GM12878 (cell line): ENCODE measurements around the gene PIGQ. TPM values are rescaled to one million over a fixed set of nuclear protein-coding genes. Genes with fewer than 3 reads are reported as not detected.
A peak's percentile ranks its signal among the peaks of the same experiment; 100 is the strongest.

Experiments used
- ATAC-seq: fragments of 200-7000 bp; cut with Tn5 transposase; 3 replicates; pipeline ENCODE4 v1.9.1; 2020; ENCODE audit warnings: mild to moderate bottlenecking, moderate library complexity
- BruUV-seq: library from RNA; stranded (reverse); fragments of 400-500 nt; replicated peaks from 2 replicates; lab custom pipeline; 2021; lab: Mats Ljungman, UMichigan
- CTCF ChIA-PET: fragments of 300-600 bp; sonication (Branson Sonifier 250); formaldehyde crosslinking; extraction: SDS; loops from one replicate; lab custom pipeline; 2021; ENCODE audit warnings: inconsistent platforms; lab: Yijun Ruan, JAX
- POLR2A ChIA-PET: fragments of 350-600 bp; formaldehyde crosslinking; extraction: SDS; loops from one replicate; lab custom pipeline; 2021; ENCODE audit warnings: inconsistent platforms; lab: Charles Lee
- RAD21 ChIA-PET: fragments of 300-600 bp; sonication (Branson Sonifier 250); formaldehyde crosslinking; loops from one replicate; lab custom pipeline; 2023; ENCODE audit warnings: antibody characterized with exemption; ENCODE audit not compliant: unreplicated experiment; lab: Charles Lee
- SMC1A ChIA-PET: fragments of 300-600 bp; sonication (Branson Sonifier 250); formaldehyde crosslinking; loops from one replicate; lab custom pipeline; 2023; ENCODE audit not compliant: unreplicated experiment, uncharacterized antibody; lab: Charles Lee
- DNase-seq: peaks from one replicate; pipeline ENCODE4 v3.0.0-alpha.2; 2011; ENCODE audit warnings: low read depth, low spot score
- FAIRE-seq: peaks from 3 replicates; lab custom pipeline; 2011; peaks lifted over from hg19 to GRCh38; lab: Jason Lieb, UNC
- H2AFZ ChIP-seq: 2 replicates; pipeline ENCODE4 v1.6.0; 2011; ENCODE audit warnings: low read depth, low read length, control low read depth; ENCODE audit not compliant: control insufficient read depth
- H3K27ac ChIP-seq: 2 replicates; pipeline ENCODE4 v1.5.1; 2011; ENCODE audit warnings: control low read depth; ENCODE audit not compliant: control insufficient read depth, insufficient read depth
- H3K27me3 ChIP-seq, 2 experiments: replicated peaks in 1 of 2; 2 replicates each; pipeline versions ENCODE4 v1.6.0 to v1.6.1; 2011; ENCODE audit warnings: low read length in 1 of 2; ENCODE audit not compliant: control insufficient read depth in 2 of 2, insufficient read depth in 2 of 2
- H3K36me3 ChIP-seq, 2 experiments: 2 replicates each; pipeline ENCODE4 v1.5.1; 2011; ENCODE audit warnings: low read length in 1 of 2; ENCODE audit not compliant: control insufficient read depth in 2 of 2, insufficient read depth in 2 of 2
- H3K4me1 ChIP-seq: 2 replicates; pipeline ENCODE4 v1.6.1; 2011; ENCODE audit warnings: mild to moderate bottlenecking, low read length, moderate library complexity, mixed read lengths; ENCODE audit not compliant: control insufficient read depth, insufficient read depth
- H3K4me2 ChIP-seq: 2 replicates; pipeline ENCODE4 v1.6.0; 2011; ENCODE audit warnings: control low read depth; ENCODE audit not compliant: control insufficient read depth, insufficient read depth
- H3K4me3 ChIP-seq: fragments of 200-600 bp; sonication (generic); 2 replicates; pipeline ENCODE4 v1.5.1; 2016
- H3K79me2 ChIP-seq: 2 replicates; pipeline ENCODE4 v1.6.0; 2011; ENCODE audit warnings: low read length; ENCODE audit not compliant: control insufficient read depth, insufficient read depth
- H3K9ac ChIP-seq: 2 replicates; pipeline ENCODE4 v1.8.0; 2011; ENCODE audit warnings: low read length, control low read depth, mixed read lengths; ENCODE audit not compliant: control insufficient read depth, insufficient read depth
- H3K9me3 ChIP-seq: replicated peaks from 3 replicates; pipeline ENCODE4 v1.5.1; 2011; ENCODE audit warnings: mild to moderate bottlenecking, low read length; ENCODE audit not compliant: control insufficient read depth, insufficient read depth
- H4K20me1 ChIP-seq: 2 replicates; pipeline ENCODE4 v1.6.0; 2011; ENCODE audit not compliant: control insufficient read depth, insufficient read depth
- BHLHE40 ChIP-seq, 2 experiments: fragments of 450-650 bp in 1 of 2; IDR thresholded peaks; 2 replicates each; pipeline ENCODE4 v1.6.1; 2011 to 2017; ENCODE audit warnings: low read depth in 2 of 2, borderline replicate concordance in 1 of 2, improper control_type of control experiment in 1 of 2, low read length in 1 of 2, mild to moderate bottlenecking in 1 of 2
- CHD2 ChIP-seq: IDR thresholded peaks from 2 replicates; pipeline ENCODE4 v1.6.1; 2011; ENCODE audit warnings: low read depth, low read length, improper control_type of control experiment, borderline replicate concordance
- CREB1 ChIP-seq: IDR thresholded peaks from 2 replicates; pipeline ENCODE4 v1.6.1; 2012; ENCODE audit warnings: low read depth, mild to moderate bottlenecking, inconsistent platforms
- ESRRA ChIP-seq: IDR thresholded peaks from 2 replicates; pipeline ENCODE4 v1.6.1; 2012; ENCODE audit warnings: mild to moderate bottlenecking, low read length, improper control_type of control experiment
- JUND ChIP-seq: IDR thresholded peaks from 2 replicates; pipeline ENCODE4 v1.6.1; 2012; ENCODE audit warnings: low read depth, mild to moderate bottlenecking, low read length, improper control_type of control experiment, moderate library complexity
- MTA3 ChIP-seq: IDR thresholded peaks from 2 replicates; pipeline ENCODE4 v1.6.1; 2012; ENCODE audit warnings: low read length, inconsistent platforms, borderline replicate concordance
- NFXL1 ChIP-seq: fragments of 450-650 bp; IDR thresholded peaks from 2 replicates; pipeline ENCODE4 v1.6.1; 2017; ENCODE audit warnings: antibody characterized with exemption, mild to moderate bottlenecking, borderline replicate concordance
- NR2C2 ChIP-seq: IDR thresholded peaks from 2 replicates; pipeline ENCODE4 v1.6.1; 2011; ENCODE audit warnings: borderline replicate concordance, low read depth; ENCODE audit not compliant: control insufficient read depth, insufficient read length
- SRF ChIP-seq, 2 experiments: IDR thresholded peaks; 2 replicates each; pipeline ENCODE4 v1.6.1; 2011; ENCODE audit warnings: low read depth in 2 of 2, low read length in 2 of 2, mild to moderate bottlenecking in 1 of 2, moderate library complexity in 1 of 2
- TCF3 ChIP-seq: IDR thresholded peaks from 2 replicates; pipeline ENCODE4 v1.6.1; 2012; ENCODE audit warnings: low read depth, mild to moderate bottlenecking, low read length, borderline replicate concordance; ENCODE audit not compliant: insufficient read depth
- YY1 ChIP-seq: IDR thresholded peaks from 2 replicates; pipeline ENCODE4 v1.6.1; 2011; ENCODE audit warnings: low read depth, mild to moderate bottlenecking, low read length
- ZBED1 ChIP-seq: IDR thresholded peaks from 2 replicates; pipeline ENCODE4 v1.6.1; 2016; ENCODE audit warnings: borderline replicate concordance
- ZSCAN29 ChIP-seq: fragments of 450-650 bp; IDR thresholded peaks from 2 replicates; pipeline ENCODE4 v1.6.1; 2017; ENCODE audit warnings: mild to moderate bottlenecking, moderate library complexity
- WGBS: methylation state at CpG from one replicate; pipeline ENCODE4 v1.1.6; 2016; ENCODE audit warnings: low lambda C conversion rate; ENCODE audit not compliant: insufficient replicate concordance, insufficient coverage; ENCODE audit errors: missing lambda C conversion rate; 5-methylcytosine and 5-hydroxymethylcytosine counted together
- in situ Hi-C: fragments of 300-500 bp; cut with MboI; formaldehyde crosslinking; loops from 9 replicates; pipeline ENCODE4 v1.14.3; 2018; ENCODE audit warnings: mixed read lengths
- intact Hi-C: fragments of 100-400 bp; cut with micrococcal nuclease; formaldehyde crosslinking; loops from one replicate; pipeline ENCODE4 v1.14.2; 2022; ENCODE audit not compliant: unreplicated experiment
- polyA plus RNA-seq, 11 experiments: library from polyadenylated mRNA; depleted of rRNA in 4 of 11; unstranded in 6 of 11; stranded (reverse) in 5 of 11; fragments of >200 nt; fragmentation: Nextera tagmentation in 4 of 11; fragmentation: Illumina TruSeq in 1 of 11; extraction: Ambion mirVana in 4 of 11; extraction: Trizol in 1 of 11; gene quantifications; 1 replicate in 1 of 11; 2 replicates in 10 of 11; pipeline versions ENCODE4 v1.2.1 to v1.2.3, GENCODE V29; 2011 to 2016; ENCODE audit warnings: inconsistent platforms in 2 of 11, missing spikeins in 2 of 11, low read depth in 1 of 11
- total RNA-seq, 4 experiments: library from RNA; depleted of rRNA in 3 of 4; stranded (reverse); fragments of >200 nt in 3 of 4; fragmentation: Illumina TruSeq in 1 of 4; extraction: Trizol in 1 of 4; gene quantifications; 2 replicates each; pipeline versions ENCODE4 v1.2.1 to v1.2.3, GENCODE V29; 2013 to 2021
- TF ChIP-seq, protein P1 (sequence below): IDR thresholded peaks from 2 replicates; pipeline ENCODE4 v1.6.1; 2011; ENCODE audit warnings: borderline replicate concordance, low read depth, mild to moderate bottlenecking, moderate library complexity, mixed read lengths, low read length; ENCODE audit not compliant: insufficient read depth; ENCODE audit errors: extremely low read length
- TF ChIP-seq, protein P2 (sequence below): fragments of 450-650 bp; IDR thresholded peaks from 2 replicates; pipeline ENCODE4 v1.6.1; 2017; ENCODE audit warnings: mild to moderate bottlenecking, moderate library complexity

Gene PIGQ
- total and polyA plus RNA-seq, 10 of the 15 experiments (the other 5 are each of a cell fraction or from before 2014, with no cell fraction given) = 1.8 to 31.3 (median 17.5) TPM; not detected in 1

DNA sequence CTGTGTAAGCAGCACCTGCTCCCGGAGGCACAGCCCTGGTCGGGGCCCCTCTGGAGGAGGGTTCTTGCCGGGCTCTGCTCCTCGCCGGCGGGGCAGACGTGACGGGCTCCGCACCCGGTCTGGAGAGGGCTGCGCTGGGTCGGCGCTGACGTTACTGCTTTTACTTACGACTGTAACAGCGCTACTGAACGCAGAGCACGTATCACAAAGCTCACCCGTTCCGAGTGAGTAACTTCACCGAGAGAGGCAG lies 18.8 kb downstream of the PIGQ start (continued):
- TF ChIP-seq TCF3 (0 out of 2 replicates have a peak, but pooled peaks have one; percentile 4), CREB1 (0 out of 2 replicates have a peak, but pooled peaks have one; percentile 47), CHD2 (no peak), ESRRA (no peak), JUND (no peak)
- TF ChIP-seq, protein P1, sequence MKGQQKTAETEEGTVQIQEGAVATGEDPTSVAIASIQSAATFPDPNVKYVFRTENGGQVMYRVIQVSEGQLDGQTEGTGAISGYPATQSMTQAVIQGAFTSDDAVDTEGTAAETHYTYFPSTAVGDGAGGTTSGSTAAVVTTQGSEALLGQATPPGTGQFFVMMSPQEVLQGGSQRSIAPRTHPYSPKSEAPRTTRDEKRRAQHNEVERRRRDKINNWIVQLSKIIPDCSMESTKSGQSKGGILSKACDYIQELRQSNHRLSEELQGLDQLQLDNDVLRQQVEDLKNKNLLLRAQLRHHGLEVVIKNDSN = no peak

DNA sequence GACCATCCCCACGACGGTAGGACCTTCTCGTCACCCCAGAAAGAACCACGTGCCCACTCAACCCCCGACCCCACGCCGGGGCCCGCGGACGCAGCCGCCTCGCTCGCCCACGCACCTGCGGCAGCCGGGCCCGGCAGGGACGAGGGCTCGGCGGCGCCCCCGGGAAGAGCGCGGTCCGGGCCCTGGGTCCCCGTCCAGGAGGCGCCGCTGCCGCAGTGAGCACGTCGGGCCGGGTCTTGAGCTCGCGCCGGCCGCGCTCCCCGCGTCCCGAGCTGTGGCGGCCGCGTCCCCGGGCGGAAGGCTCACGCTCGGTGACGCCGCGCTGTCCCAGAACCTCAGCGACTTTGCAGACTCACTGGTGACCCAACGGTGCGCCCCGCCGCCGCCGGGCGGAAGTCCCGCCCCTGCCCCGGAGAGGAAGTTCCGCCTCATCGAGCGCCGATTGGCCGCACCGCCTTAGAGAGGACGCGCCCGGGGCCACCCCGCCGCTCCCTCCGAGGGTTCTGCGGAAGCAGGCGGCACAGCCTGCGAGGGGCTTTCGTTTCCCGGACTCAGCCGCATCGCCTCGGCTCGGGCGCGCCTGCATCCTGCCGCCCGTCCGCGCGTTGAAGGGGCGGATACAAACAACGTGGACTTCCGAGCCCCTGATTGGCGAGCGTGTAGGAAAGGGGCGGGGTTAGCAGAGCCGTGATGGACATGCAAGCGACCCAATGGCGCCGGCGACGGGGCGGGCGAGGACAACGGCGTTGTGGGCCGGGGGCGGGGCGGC lies 19.3 kb downstream of the PIGQ start:
- Histone ChIP-seq H3K4me1 (peaks cover 15% of the 10 kb centered on the region), H2AFZ (peak overlapping the region; percentile 87), H3K27ac (peak overlapping the region; percentile 85), H3K79me2 (peaks cover 28% of the 10 kb centered on the region), H3K9me3 (no peaks in the 10 kb centered on the region), H3K36me3 (no peaks in the 10 kb centered on the region), H4K20me1 (no peaks in the 10 kb centered on the region), H3K9ac (peak overlapping the region; percentile 81), H3K27me3 (no peaks in the 10 kb centered on the region), H3K4me2 (peak overlapping the region; percentile 90), H3K4me3 (peak overlapping the region; percentile 94)
- ChIA-PET CTCF (interaction anchor here (1.8 kb wide), 1 partner anchor 10 kb away, joined by 5 read pairs; no protein-coding TSS in a partner anchor), SMC1A (no interaction called here), POLR2A (interaction anchor here (0.7 to 2.5 kb wide), 6 partner anchors 18 to 492 kb away, joined by 3 to 7 read pairs (median 4); partner anchors contain the start of genes METTL26 and NHLRC4), RAD21 (no interaction called here)
- ATAC-seq (peak; percentile 87), FAIRE-seq (peak; percentile 86), DNase-seq (peak; percentile 75)
- no TSS peak for BruUV-seq
- in situ Hi-C loops (no loop called here), intact Hi-C loops (loop anchor here (1.0 kb wide), 1 partner anchor 47 kb away; the partner anchor contains the start of gene METTL26)
- WGBS = under 1% methylated on average over 104 of the region's 107 CpGs
- TF ChIP-seq SRF (IDR thresholded peaks at IDR 0.05; ENCODE audit: low read depth in 2 of 2, low read length in 2 of 2) (peak; percentile 73 to 85), YY1 (peak; percentile 48; the same call in 1 of the 2 replicates), NR2C2 (no peak), BHLHE40 (IDR thresholded peaks at IDR 0.05; ENCODE audit: borderline replicate concordance in 1 of 2, low read depth in 2 of 2, low read length in 1 of 2) (peak; percentile 17 to 72; a peak in 2 of 4 replicates), NFXL1 (0 out of 2 replicates have a peak, but pooled peaks have one; percentile 59), ZSCAN29 (no peak), MTA3 (no peak), ZBED1 (no peak)
- TF ChIP-seq, protein P2, sequence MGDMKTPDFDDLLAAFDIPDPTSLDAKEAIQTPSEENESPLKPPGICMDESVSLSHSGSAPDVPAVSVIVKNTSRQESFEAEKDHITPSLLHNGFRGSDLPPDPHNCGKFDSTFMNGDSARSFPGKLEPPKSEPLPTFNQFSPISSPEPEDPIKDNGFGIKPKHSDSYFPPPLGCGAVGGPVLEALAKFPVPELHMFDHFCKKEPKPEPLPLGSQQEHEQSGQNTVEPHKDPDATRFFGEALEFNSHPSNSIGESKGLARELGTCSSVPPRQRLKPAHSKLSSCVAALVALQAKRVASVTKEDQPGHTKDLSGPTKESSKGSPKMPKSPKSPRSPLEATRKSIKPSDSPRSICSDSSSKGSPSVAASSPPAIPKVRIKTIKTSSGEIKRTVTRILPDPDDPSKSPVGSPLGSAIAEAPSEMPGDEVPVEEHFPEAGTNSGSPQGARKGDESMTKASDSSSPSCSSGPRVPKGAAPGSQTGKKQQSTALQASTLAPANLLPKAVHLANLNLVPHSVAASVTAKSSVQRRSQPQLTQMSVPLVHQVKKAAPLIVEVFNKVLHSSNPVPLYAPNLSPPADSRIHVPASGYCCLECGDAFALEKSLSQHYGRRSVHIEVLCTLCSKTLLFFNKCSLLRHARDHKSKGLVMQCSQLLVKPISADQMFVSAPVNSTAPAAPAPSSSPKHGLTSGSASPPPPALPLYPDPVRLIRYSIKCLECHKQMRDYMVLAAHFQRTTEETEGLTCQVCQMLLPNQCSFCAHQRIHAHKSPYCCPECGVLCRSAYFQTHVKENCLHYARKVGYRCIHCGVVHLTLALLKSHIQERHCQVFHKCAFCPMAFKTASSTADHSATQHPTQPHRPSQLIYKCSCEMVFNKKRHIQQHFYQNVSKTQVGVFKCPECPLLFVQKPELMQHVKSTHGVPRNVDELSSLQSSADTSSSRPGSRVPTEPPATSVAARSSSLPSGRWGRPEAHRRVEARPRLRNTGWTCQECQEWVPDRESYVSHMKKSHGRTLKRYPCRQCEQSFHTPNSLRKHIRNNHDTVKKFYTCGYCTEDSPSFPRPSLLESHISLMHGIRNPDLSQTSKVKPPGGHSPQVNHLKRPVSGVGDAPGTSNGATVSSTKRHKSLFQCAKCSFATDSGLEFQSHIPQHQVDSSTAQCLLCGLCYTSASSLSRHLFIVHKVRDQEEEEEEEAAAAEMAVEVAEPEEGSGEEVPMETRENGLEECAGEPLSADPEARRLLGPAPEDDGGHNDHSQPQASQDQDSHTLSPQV = 0 out of 2 replicates have a peak, but pooled peaks have one; percentile 43
- TF ChIP-seq, protein P1 = peak; percentile 57
